Liver (tissue), 9 donors: ENCODE results near the gene LRIT1. TPM values are rescaled to one million over a fixed set of nuclear protein-coding genes. Genes with fewer than 3 reads are reported as not detected.
A peak's percentile ranks its signal among the peaks of the same experiment; 100 is the strongest.

Experiments
- DNase-seq: peaks from one replicate; pipeline ENCODE4 v3.0.0-alpha.2; 2017; ENCODE audit warnings: low spot score
- H3K27ac ChIP-seq, 2 donors: one replicate each; pipeline ENCODE4 v1.7.0; 2013; ENCODE audit warnings: inconsistent platforms in 2 of 2, low read length in 2 of 2, control low read depth in 1 of 2, low read depth in 1 of 2, mild to moderate bottlenecking in 1 of 2
- H3K27me3 ChIP-seq, 4 donors: one replicate each; pipeline versions ENCODE4 v1.6.1 to v1.7.0; 2013; ENCODE audit warnings: low read length in 3 of 4, inconsistent platforms in 1 of 4, mild to moderate bottlenecking in 1 of 4, moderate library complexity in 1 of 4; ENCODE audit not compliant: control insufficient read depth in 4 of 4, insufficient read depth in 4 of 4
- H3K36me3 ChIP-seq, 4 donors: one replicate each; pipeline versions ENCODE4 v1.6.1 to v1.7.0; 2013; ENCODE audit warnings: low read length in 3 of 4, mild to moderate bottlenecking in 3 of 4, low read depth in 1 of 4, moderate library complexity in 1 of 4; ENCODE audit not compliant: control insufficient read depth in 4 of 4, insufficient read depth in 3 of 4
- H3K4me1 ChIP-seq, 4 donors: one replicate each; pipeline versions ENCODE4 v1.6.1 to v1.7.0; 2013; ENCODE audit warnings: low read length in 3 of 4, mild to moderate bottlenecking in 3 of 4, moderate library complexity in 1 of 4; ENCODE audit not compliant: control insufficient read depth in 4 of 4, insufficient read depth in 4 of 4
- H3K4me3 ChIP-seq, 3 donors: one replicate each; pipeline versions ENCODE4 v1.6.1 to v1.7.0; 2013; ENCODE audit warnings: low read length in 3 of 3, control low read depth in 1 of 3, low read depth in 1 of 3, mild to moderate bottlenecking in 1 of 3
- H3K9ac ChIP-seq, 2 donors: one replicate each; pipeline ENCODE4 v1.7.0; 2013; ENCODE audit warnings: low read length in 2 of 2, mild to moderate bottlenecking in 2 of 2, moderate library complexity in 2 of 2, control low read depth in 1 of 2, low read depth in 1 of 2
- H3K9me3 ChIP-seq, 4 donors: one replicate each; pipeline versions ENCODE4 v1.6.1 to v1.7.0; 2013; ENCODE audit warnings: low read length in 3 of 4; ENCODE audit not compliant: control insufficient read depth in 4 of 4
- EGR1 ChIP-seq, 2 donors: IDR thresholded peaks; 2 replicates each; pipeline ENCODE4 v1.6.1; 2016 to 2018; ENCODE audit warnings: antibody characterized with exemption in 2 of 2, low read depth in 2 of 2
- FOXA1 ChIP-seq: IDR thresholded peaks from 2 replicates; pipeline ENCODE4 v1.6.1; 2016; ENCODE audit warnings: antibody characterized with exemption
- GABPA ChIP-seq, 2 donors: IDR thresholded peaks in 1 of 2; conservative IDR thresholded peaks in 1 of 2; 2 replicates each; pipeline ENCODE4 v1.6.1; 2016; ENCODE audit warnings: antibody characterized with exemption in 2 of 2, mild to moderate bottlenecking in 1 of 2, moderate library complexity in 1 of 2
- NR2F2 ChIP-seq: IDR thresholded peaks from 2 replicates; pipeline ENCODE4 v1.6.1; 2016; ENCODE audit warnings: antibody characterized with exemption
- RAD21 ChIP-seq, 2 donors: IDR thresholded peaks; 2 replicates each; pipeline ENCODE4 v1.6.1; 2016; ENCODE audit warnings: antibody characterized with exemption in 2 of 2, mild to moderate bottlenecking in 2 of 2
- REST ChIP-seq: IDR thresholded peaks from 2 replicates; pipeline ENCODE4 v1.6.1; 2016; ENCODE audit warnings: antibody characterized with exemption, mild to moderate bottlenecking
- RXRA ChIP-seq, 2 donors: IDR thresholded peaks; 2 replicates each; pipeline ENCODE4 v1.6.1; 2017 to 2018; ENCODE audit warnings: antibody characterized with exemption in 2 of 2, mild to moderate bottlenecking in 1 of 2
- SP1 ChIP-seq: IDR thresholded peaks from 2 replicates; pipeline ENCODE4 v1.6.1; 2018; ENCODE audit warnings: antibody characterized with exemption, mild to moderate bottlenecking
- WGBS: extraction: QIAGEN DNeasy Blood & Tissue Kit; methylation state at CpG from one replicate; pipeline ENCODE4 v1.1.7; 2013; 5-methylcytosine and 5-hydroxymethylcytosine counted together
- polyA plus RNA-seq, 2 donors: library from polyadenylated mRNA; stranded (reverse) in 1 of 2; unstranded in 1 of 2; fragments of 200-250 nt in 1 of 2; fragments of >200 nt in 1 of 2; fragmentation: Nextera tagmentation in 1 of 2; extraction: Ambion mirVana in 1 of 2; gene quantifications; one replicate each; pipeline versions ENCODE4 v1.2.1 to v1.2.3, GENCODE V29; 2013 to 2015
- total RNA-seq, 2 donors: library from RNA; depleted of rRNA; stranded (reverse); fragments of >200 nt; gene quantifications; one replicate each; pipeline ENCODE4 v1.2.3, GENCODE V29; 2014
- TF ChIP-seq, protein P1 (sequence below): IDR thresholded peaks from 2 replicates; pipeline ENCODE4 v1.6.1; 2016; ENCODE audit warnings: antibody characterized with exemption
- TF ChIP-seq, protein P2 (sequence below): fragments of 150-350 bp; IDR thresholded peaks from 2 replicates; pipeline ENCODE4 v1.5.1; 2017; ENCODE audit warnings: improper control_type of control experiment, low read depth, low read length; ENCODE audit not compliant: missing input control
- TF ChIP-seq, protein P3 (sequence below): IDR thresholded peaks from 2 replicates; pipeline ENCODE4 v1.6.1; 2016; ENCODE audit warnings: antibody characterized with exemption
- donor health status: healthy.
- donor health status: healthy.
- donor health status: healthy.
- donor health status: healthy.
- donor health status: healthy.

LRIT1 gene
- total and polyA plus RNA-seq, 4 donors: not detected

DNA sequence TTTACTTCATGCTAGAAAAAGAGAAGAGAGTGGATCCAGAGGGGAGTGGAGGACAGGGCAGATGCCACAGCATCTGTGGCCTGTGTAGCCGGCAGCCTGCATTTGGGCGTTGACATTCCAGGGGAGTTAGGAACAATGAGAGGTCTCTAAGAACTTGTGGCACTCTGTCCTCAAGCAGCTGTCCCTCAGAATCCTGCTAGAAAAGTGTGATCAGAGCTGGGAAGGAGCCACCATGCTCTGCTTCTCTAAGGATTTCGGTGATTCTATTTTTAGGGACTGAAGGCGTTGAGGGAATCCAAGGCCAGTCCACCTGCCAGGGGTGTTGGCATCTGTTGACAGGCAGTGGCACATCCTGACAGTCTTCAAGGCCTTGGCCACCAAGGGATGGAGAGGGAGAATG, 23.6 kb downstream of the LRIT1 start (continued):
- TF ChIP-seq, protein P1, sequence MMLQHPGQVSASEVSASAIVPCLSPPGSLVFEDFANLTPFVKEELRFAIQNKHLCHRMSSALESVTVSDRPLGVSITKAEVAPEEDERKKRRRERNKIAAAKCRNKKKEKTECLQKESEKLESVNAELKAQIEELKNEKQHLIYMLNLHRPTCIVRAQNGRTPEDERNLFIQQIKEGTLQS: no peak
- TF ChIP-seq EGR1 (IDR thresholded peaks at IDR 0.05; ENCODE audit: low read depth in 2 of 2): no peak

- Histone ChIP-seq H3K27me3 (peaks cover 0 to 2% (median 0%) of the 10 kb centered on the region in 4 donors), H3K36me3 (no peaks in the 10 kb centered on the region), H3K9me3 (no peaks in the 10 kb centered on the region), H3K4me1 (no peaks in the 10 kb centered on the region), H3K4me3 (no peak overlapping the region), H3K27ac (no peak overlapping the region), H3K9ac (no peak overlapping the region)
- no peak for DNase-seq
- TF ChIP-seq RXRA (IDR thresholded peaks at IDR 0.05) (no peak), SP1 (no peak), REST (no peak)
- TF ChIP-seq, protein P2, sequence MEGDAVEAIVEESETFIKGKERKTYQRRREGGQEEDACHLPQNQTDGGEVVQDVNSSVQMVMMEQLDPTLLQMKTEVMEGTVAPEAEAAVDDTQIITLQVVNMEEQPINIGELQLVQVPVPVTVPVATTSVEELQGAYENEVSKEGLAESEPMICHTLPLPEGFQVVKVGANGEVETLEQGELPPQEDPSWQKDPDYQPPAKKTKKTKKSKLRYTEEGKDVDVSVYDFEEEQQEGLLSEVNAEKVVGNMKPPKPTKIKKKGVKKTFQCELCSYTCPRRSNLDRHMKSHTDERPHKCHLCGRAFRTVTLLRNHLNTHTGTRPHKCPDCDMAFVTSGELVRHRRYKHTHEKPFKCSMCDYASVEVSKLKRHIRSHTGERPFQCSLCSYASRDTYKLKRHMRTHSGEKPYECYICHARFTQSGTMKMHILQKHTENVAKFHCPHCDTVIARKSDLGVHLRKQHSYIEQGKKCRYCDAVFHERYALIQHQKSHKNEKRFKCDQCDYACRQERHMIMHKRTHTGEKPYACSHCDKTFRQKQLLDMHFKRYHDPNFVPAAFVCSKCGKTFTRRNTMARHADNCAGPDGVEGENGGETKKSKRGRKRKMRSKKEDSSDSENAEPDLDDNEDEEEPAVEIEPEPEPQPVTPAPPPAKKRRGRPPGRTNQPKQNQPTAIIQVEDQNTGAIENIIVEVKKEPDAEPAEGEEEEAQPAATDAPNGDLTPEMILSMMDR: no peak
- TF ChIP-seq, protein P3, sequence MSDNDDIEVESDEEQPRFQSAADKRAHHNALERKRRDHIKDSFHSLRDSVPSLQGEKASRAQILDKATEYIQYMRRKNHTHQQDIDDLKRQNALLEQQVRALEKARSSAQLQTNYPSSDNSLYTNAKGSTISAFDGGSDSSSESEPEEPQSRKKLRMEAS: no peak
- WGBS: 84% methylated on average over 9 of the region's 9 CpGs
Measured at GRCh38 chr10:84216834-84217233, 24.5 kb downstream of the LRIT1 start.

GRCh38 chr10:84214612-84215235, 26.6 kb downstream of the LRIT1 start:
- Histone ChIP-seq H3K27me3 (no peaks in the 10 kb centered on the region), H3K9me3 (no peaks in the 10 kb centered on the region), H3K4me1 (no peaks in the 10 kb centered on the region), H3K9ac (no peak overlapping the region), H3K27ac (no peak overlapping the region), H3K36me3 (no peaks in the 10 kb centered on the region), H3K4me3 (no peak overlapping the region)
- TF ChIP-seq GABPA (IDR thresholded peaks at IDR 0.05 in 1 of 2, conservative IDR thresholded peaks at IDR 0.05 in 1 of 2) (no peak), NR2F2 (no peak), FOXA1 (no peak), RAD21 (IDR thresholded peaks at IDR 0.05) (peak; percentile 12 to 51)
- TF ChIP-seq, protein P2: peak; percentile 36
- DNase-seq: no peak
- WGBS: 51% methylated on average over 12 of the region's 12 CpGs
